ENCODE measurements around the gene GNB2.

GNB2 gene

GRCh38 chr7:100685049-100685605 lies 11.6 kb downstream of the GNB2 start:
- FAIRE-seq, result no peak
- TF ChIP-seq POLR2AphosphoS5 (IDR thresholded peaks at IDR 0.05; ENCODE audit: low read depth, low read length) (no peak), TAF1 (IDR thresholded peaks at IDR 0.05; ENCODE audit: low read depth, low read length) (no peak), POU2F2 (IDR thresholded peaks at IDR 0.05; ENCODE audit: low read depth, low read length) (no peak), PAX5 (IDR thresholded peaks at IDR 0.05; ENCODE audit: insufficient read depth, low read length, severe bottlenecking) (no peak), SPI1 (IDR thresholded peaks at IDR 0.05; ENCODE audit: low read depth, low read length) (no peak), POLR2A (IDR thresholded peaks at IDR 0.05; ENCODE audit: low read depth, low read length) (no peak)
- peak; percentile 13 for DNase-seq (ENCODE audit: insufficient read length, low spot score)

DNA sequence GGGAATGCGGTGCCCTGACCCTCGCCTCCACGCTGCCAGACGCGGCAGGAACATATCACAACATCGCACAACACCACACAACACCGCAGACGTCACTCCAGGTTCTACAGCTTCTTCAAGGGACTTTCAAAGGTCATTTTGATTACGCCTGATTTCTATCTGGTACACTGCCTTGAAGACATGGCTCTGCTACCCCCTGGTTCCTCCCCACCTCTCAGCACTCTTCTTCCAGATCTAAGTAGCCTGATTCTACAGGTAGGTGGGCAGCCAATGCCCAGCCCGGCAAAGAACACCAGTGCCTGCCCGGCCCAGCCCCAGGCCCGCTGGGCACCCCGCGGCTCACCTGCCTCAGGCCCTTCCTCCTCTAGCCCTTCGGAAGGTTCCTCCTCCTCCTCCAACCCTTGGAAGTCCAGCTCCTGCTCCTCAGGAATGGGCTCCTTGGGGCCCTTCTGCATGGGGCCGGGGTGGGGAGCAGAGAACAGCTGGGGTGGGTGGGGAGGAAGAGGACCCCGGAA lies 12.1 kb downstream of the GNB2 start:
- TF ChIP-seq TAF1 (IDR thresholded peaks at IDR 0.05; ENCODE audit: low read depth, low read length) (no peak), PAX5 (IDR thresholded peaks at IDR 0.05; ENCODE audit: insufficient read depth, low read length, severe bottlenecking) (no peak), SPI1 (IDR thresholded peaks at IDR 0.05; ENCODE audit: low read depth, low read length) (no peak), POU2F2 (IDR thresholded peaks at IDR 0.05; ENCODE audit: low read depth, low read length) (no peak), POLR2AphosphoS5 (IDR thresholded peaks at IDR 0.05; ENCODE audit: low read depth, low read length) (no peak), POLR2A (IDR thresholded peaks at IDR 0.05; ENCODE audit: low read depth, low read length) (no peak)
- DNase-seq (ENCODE audit: insufficient read length, low spot score) (peak; percentile 11), FAIRE-seq (no peak)

DNA sequence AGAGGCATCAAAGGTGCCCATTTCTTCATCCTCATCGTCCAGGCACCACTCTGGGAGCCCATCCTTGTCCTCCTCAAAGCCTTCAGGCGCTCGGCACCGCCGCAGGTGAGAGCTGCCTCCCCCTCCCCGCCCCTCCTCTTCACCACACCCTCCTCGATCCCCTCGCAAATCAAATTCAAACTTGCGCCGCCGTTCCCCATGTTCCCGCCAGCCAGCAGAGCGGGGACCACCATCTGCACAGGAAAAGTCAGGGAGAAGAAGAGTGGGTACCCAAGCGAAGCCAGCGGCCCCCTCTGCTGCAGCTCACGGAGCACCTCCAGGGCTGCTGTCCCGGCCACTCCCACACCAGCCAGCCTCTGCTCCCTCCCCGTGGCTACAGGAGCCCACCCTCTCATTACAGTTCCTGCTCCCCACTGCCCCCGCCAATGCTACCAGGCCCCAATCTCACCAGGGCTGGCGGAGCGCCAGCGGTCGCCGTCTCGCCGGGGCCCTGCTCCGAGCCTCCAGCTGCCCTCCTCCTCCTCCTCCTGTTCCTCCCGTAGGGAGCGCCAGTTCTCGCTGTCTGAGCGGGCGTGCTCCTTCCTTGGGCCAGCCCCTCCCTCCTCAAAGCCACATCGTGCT lies 12.8 kb downstream of the GNB2 start:
- DNase-seq (ENCODE audit: insufficient read length, low spot score), result no peak
- TF ChIP-seq SPI1 (IDR thresholded peaks at IDR 0.05; ENCODE audit: low read depth, low read length) (no peak), POLR2AphosphoS5 (IDR thresholded peaks at IDR 0.05; ENCODE audit: low read depth, low read length) (no peak), TAF1 (IDR thresholded peaks at IDR 0.05; ENCODE audit: low read depth, low read length) (no peak), PAX5 (IDR thresholded peaks at IDR 0.05; ENCODE audit: insufficient read depth, low read length, severe bottlenecking) (no peak), POLR2A (IDR thresholded peaks at IDR 0.05; ENCODE audit: low read depth, low read length) (no peak), POU2F2 (IDR thresholded peaks at IDR 0.05; ENCODE audit: low read depth, low read length) (no peak)
- FAIRE-seq, result no peak

- FAIRE-seq (no peak), DNase-seq (ENCODE audit: insufficient read length, low spot score) (no peak)
- TF ChIP-seq POU2F2 (IDR thresholded peaks at IDR 0.05; ENCODE audit: low read depth, low read length) (no peak), PAX5 (IDR thresholded peaks at IDR 0.05; ENCODE audit: insufficient read depth, low read length, severe bottlenecking) (no peak), POLR2AphosphoS5 (IDR thresholded peaks at IDR 0.05; ENCODE audit: low read depth, low read length) (no peak), TAF1 (IDR thresholded peaks at IDR 0.05; ENCODE audit: low read depth, low read length) (no peak), SPI1 (IDR thresholded peaks at IDR 0.05; ENCODE audit: low read depth, low read length) (no peak), POLR2A (IDR thresholded peaks at IDR 0.05; ENCODE audit: low read depth, low read length) (no peak)
Measured at GRCh38 chr7:100686822-100687211, 13.3 kb downstream of the GNB2 start.

GRCh38 chr7:100687261-100687660 lies 13.7 kb downstream of the GNB2 start:
- FAIRE-seq, result no peak

DNA sequence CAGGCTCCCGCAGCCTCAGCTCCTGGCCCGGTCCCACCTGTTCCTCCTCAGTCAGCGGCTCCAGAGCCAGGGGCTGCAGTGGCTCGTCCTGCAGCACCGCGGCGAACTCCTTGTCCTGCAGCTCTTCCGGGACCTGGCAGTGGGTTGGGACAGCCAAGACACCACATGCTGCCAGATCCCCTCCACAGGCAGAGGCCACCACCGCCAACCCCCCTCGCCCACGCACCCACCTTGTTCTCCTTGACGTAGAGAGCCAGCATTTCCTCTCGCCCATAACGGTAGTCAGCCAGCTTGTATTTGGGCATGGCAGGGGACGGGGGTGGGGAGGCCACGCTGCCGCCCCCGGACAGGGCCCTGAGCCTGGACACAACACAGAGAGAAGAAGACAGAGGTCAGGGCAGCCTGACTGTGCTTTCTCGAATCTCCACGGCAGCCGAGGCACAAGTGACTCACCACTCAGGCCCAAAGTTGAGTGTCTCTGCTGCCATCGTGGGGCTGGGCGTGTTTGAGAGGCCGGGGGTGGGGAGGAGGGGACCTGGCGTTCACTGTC lies 14.3 kb downstream of the GNB2 start:
- DNase-seq (ENCODE audit: insufficient read length, low spot score), result peak; percentile 10
- TF ChIP-seq PAX5 (IDR thresholded peaks at IDR 0.05; ENCODE audit: insufficient read depth, low read length, severe bottlenecking) (no peak), POLR2AphosphoS5 (IDR thresholded peaks at IDR 0.05; ENCODE audit: low read depth, low read length) (no peak), POU2F2 (IDR thresholded peaks at IDR 0.05; ENCODE audit: low read depth, low read length) (no peak), SPI1 (IDR thresholded peaks at IDR 0.05; ENCODE audit: low read depth, low read length) (no peak), POLR2A (IDR thresholded peaks at IDR 0.05; ENCODE audit: low read depth, low read length) (no peak), TAF1 (IDR thresholded peaks at IDR 0.05; ENCODE audit: low read depth, low read length) (no peak)
- FAIRE-seq, result no peak

More at GRCh38 chr7:100687261-100687660, 13.7 kb downstream of the GNB2 start:
- no peak for TF ChIP-seq PAX5 (IDR thresholded peaks at IDR 0.05; ENCODE audit: insufficient read depth, low read length, severe bottlenecking)
- TF ChIP-seq SPI1 (IDR thresholded peaks at IDR 0.05; ENCODE audit: low read depth, low read length), result no peak
- TF ChIP-seq POU2F2 (IDR thresholded peaks at IDR 0.05; ENCODE audit: low read depth, low read length), result no peak
- TF ChIP-seq POLR2AphosphoS5 (IDR thresholded peaks at IDR 0.05; ENCODE audit: low read depth, low read length), result no peak
- no peak for TF ChIP-seq POLR2A (IDR thresholded peaks at IDR 0.05; ENCODE audit: low read depth, low read length)
- no peak for TF ChIP-seq TAF1 (IDR thresholded peaks at IDR 0.05; ENCODE audit: low read depth, low read length)
- no peak for DNase-seq (ENCODE audit: insufficient read length, low spot score)

DNA sequence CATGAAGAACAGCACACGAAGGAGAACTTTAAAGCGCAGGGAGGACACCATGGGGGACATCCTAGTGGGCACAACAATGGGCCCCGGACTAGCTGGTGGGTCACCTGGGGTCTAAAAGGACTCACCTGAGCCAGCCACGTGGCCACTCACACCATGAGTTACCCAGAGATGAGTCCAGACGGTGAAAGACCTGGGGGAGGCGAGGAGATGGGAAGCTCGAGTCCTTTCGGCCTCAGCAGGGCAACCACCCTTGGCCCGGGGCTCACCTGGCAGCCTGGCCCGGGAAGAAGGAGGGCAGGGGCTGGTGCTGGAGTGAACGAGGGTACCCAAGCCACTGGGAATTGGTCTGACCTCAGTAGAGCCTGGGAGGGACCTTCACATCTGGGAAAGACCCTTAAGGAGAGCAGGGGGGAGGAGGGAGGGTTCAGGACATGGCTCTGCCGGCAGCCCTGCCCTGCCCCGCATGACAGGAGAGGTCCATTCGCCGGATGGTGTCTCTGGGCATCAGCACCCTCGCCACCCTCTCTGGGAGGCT lies 14.9 kb downstream of the GNB2 start:
- DNase-seq (ENCODE audit: insufficient read length, low spot score) (peak; percentile 13), FAIRE-seq (no peak)
- TF ChIP-seq PAX5 (IDR thresholded peaks at IDR 0.05; ENCODE audit: insufficient read depth, low read length, severe bottlenecking), result no peak
- no peak for TF ChIP-seq TAF1 (IDR thresholded peaks at IDR 0.05; ENCODE audit: low read depth, low read length)
- no peak for TF ChIP-seq SPI1 (IDR thresholded peaks at IDR 0.05; ENCODE audit: low read depth, low read length)
- TF ChIP-seq POU2F2 (IDR thresholded peaks at IDR 0.05; ENCODE audit: low read depth, low read length), result no peak
- no peak for TF ChIP-seq POLR2AphosphoS5 (IDR thresholded peaks at IDR 0.05; ENCODE audit: low read depth, low read length)
- TF ChIP-seq POLR2A (IDR thresholded peaks at IDR 0.05; ENCODE audit: low read depth, low read length), result no peak

DNA sequence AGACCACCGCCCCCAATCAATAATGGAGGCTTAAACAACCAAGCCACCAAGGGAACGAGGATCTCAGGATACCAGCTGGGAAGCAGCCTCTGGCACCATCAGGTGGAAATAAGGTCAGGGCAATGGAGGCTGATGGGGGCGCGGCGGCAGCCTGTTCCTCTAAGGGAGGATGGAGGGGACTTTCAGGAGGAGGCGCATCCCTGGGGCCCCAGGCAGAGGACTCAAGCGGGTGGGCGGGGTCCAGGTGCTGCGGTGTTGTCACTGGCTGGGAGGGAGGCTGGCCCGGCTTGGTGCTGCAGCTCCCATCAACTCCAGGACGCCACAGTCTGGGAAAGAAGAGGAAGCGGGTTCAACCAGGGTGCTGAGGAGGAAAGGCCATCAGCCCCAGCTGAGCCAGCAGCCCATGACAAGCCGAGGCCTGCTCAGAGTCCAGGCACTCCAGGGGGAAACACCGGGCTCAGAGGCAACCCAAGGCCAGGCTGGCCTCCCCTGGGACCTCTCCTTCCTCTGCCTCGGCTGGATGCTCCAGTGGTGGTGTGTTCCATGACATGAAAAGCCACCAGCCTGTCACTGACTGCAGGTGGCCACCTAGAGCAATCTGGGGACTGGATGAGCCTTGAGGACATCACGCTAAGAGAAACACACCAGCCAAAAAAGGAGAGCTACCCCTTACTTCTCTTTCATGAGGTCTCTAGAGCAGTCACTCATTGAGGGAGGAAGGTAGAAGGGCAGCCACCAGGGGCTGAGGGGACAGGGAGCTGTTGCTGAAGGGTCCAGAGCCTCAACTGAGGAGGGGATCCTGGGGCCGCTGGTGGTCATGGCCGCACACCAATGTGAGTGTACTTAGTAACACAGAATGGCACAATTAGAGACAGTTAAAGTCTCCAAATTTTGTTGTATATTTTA lies 15.9 kb downstream of the GNB2 start:
- TF ChIP-seq POLR2AphosphoS5 (IDR thresholded peaks at IDR 0.05; ENCODE audit: low read depth, low read length) (no peak), SPI1 (IDR thresholded peaks at IDR 0.05; ENCODE audit: low read depth, low read length) (no peak), POU2F2 (IDR thresholded peaks at IDR 0.05; ENCODE audit: low read depth, low read length) (no peak), TAF1 (IDR thresholded peaks at IDR 0.05; ENCODE audit: low read depth, low read length) (no peak), PAX5 (IDR thresholded peaks at IDR 0.05; ENCODE audit: insufficient read depth, low read length, severe bottlenecking) (no peak), POLR2A (IDR thresholded peaks at IDR 0.05; ENCODE audit: low read depth, low read length) (no peak)
- peak; percentile 9 for FAIRE-seq
- peak; percentile 22 for DNase-seq (ENCODE audit: insufficient read length, low spot score)
